GM12873 (cell line): ENCODE results near the gene OR2A25.
A peak's percentile ranks its signal among the peaks of the same experiment; 100 is the strongest.

Experiments used
- CTCF ChIP-seq: IDR thresholded peaks from 2 replicates; pipeline ENCODE4 v1.5.1; 2012; ENCODE audit warnings: low read depth, mild to moderate bottlenecking, moderate library complexity, low read length, control low read depth; ENCODE audit not compliant: insufficient read depth; ENCODE audit errors: missing control alignments

OR2A25 gene

GRCh38 chr7:144038887-144039286 is 30.7 kb upstream of the OR2A25 start:
- no peak for TF ChIP-seq CTCF

DNA sequence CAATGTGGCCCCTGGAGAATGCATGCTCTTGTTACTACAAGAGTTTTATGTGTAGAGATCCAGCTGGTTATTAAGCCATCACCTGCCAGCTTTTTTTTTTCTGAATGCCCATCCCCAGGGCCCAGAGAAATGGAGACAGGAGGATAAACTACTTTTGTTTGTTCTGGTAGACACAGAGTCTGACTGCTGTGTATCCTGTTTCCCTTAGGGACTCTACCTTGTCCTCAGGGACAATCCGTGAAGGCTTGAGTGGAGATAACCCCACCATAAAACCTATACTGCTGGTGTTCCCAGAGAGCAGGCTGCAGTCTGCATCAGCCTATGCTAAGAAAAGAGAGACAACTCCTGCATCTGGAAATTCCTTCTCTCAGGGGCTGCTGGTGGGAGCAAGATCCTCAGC is 21.0 kb upstream of the OR2A25 start, which contains the start of gene OR2A5:
Gene OR2A5 (plus strand): TSS at position 301 of the 400 bp plus-strand sequence. CDS start 1,454 bp downstream, outside the sequence.
- TF ChIP-seq CTCF, result no peak

DNA sequence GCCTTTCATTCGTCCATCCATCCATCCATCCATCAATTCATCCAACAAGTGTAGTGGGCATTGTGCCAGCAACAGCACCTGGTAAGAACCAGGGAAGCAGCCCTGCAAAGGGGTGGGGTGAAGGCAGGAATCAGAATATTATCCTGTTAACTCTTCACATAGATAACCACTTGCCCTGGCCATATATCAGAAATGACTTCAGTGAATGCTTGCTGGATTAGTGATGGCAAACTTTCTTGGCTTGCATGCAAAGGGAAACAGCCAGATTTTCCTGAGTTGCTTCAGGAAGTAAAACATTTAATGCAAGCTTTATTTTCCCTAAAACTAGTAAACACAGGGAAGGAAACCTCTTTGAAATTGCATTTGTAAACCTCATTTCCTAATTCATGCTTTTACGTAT is 20.1 kb upstream of the OR2A25 start:
- TF ChIP-seq CTCF, result no peak

- TF ChIP-seq CTCF, result no peak
Measured at GRCh38 chr7:144050093-144050492, 19.5 kb upstream of the OR2A25 start.

DNA sequence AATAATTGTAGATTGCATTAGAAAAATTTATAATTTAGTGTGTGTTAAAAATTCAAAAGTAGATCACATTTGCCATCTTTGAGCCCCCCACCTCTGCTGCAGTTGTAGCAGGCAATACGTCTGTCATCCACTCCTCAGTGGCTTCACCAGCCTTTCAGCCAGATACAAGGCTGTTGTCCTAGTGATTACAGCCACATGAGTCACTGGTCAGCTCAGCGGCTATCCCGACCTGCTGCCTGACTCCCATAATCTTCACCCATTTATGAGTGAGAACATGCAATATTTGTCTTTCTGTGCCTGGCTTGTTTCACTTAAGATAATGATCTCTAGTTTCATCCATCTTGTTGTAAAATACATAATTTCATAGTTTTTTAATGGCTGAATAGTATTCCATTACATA is 11.7 kb upstream of the OR2A25 start:
- no peak for TF ChIP-seq CTCF

DNA sequence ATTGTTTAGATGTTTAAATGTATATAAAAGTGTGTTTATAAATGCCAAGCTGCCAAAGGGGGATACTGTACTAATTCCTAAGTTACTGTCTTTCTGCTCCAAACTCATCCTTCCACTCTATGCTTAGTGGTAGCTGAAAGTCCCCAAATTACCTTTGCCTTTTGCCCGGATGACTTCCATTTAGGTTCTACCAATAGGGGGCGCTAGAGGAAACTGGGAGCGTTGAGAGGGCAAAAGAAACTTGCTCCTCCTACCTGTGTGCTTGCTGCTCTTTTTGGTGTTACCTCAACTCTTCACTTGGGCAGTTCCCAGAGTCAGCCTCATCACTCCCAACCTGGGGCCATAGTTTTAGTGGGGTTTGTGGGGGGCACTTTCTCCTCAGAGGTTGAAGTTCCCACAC is 5.9 kb upstream of the OR2A25 start:
- TF ChIP-seq CTCF, result peak; percentile 63

DNA sequence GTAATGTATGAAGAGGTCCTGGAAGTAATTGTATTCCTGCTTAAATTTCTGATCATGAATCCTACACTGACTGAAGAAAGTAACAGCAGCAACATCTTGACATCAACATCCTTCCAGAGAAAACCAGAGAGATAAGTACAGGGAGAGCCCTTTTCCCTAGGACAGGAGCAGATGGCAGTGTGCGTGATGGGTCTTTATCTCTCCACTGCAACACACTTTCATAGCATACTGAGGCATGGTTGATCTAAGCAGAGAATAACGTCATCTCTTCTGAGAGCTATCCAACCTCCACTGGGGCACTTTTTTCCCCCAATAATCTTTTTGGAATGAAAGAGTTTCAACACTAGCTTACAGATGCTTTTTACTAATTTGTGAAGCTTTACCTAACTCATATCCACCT is 342 bp downstream of the OR2A25 start:
- TF ChIP-seq CTCF, result no peak
